Left renal cortex interstitium (tissue), 4 donors: ENCODE data around the gene ZDHHC12. TPM values are rescaled to one million over a fixed set of nuclear protein-coding genes. Genes with fewer than 3 reads are reported as not detected.

Experiments used
- DNase-seq, 4 donors: peaks; one replicate each; pipeline ENCODE4 v3.0.0-alpha.2; 2013; ENCODE audit warnings: low read depth in 4 of 4, low spot score in 2 of 4, missing footprints in 1 of 4
- polyA plus RNA-seq, 4 donors: library from polyadenylated mRNA; unstranded; fragments of 120-200 nt; gene quantifications; one replicate each; pipeline ENCODE4 v1.2.1, GENCODE V29; 2013; ENCODE audit not compliant: insufficient read length in 4 of 4

ZDHHC12 gene
- polyA plus RNA-seq, 4 donors: 15.6 to 26.2 (median 20.7) TPM

- DNase-seq: no peak
Observed at GRCh38 chr9:128731691-128732090, 7.8 kb upstream of the ZDHHC12 start.

GRCh38 chr9:128731093-128731492 is 7.2 kb upstream of the ZDHHC12 start:
- no peak for DNase-seq

- DNase-seq: no peak
Observed at GRCh38 chr9:128729766-128730517, 6.0 kb upstream of the ZDHHC12 start.

GRCh38 chr9:128729302-128729701 is 5.4 kb upstream of the ZDHHC12 start:
- no peak for DNase-seq

GRCh38 chr9:128728298-128728697 is 4.4 kb upstream of the ZDHHC12 start:
- DNase-seq: no peak

GRCh38 chr9:128727640-128728248 is 3.8 kb upstream of the ZDHHC12 start:
- DNase-seq: no peak

- no peak for DNase-seq
Observed at GRCh38 chr9:128724744-128725211, 851 bp upstream of the ZDHHC12 start.

- no peak for DNase-seq
Observed at GRCh38 chr9:128723352-128723865, 518 bp downstream of the ZDHHC12 start.

GRCh38 chr9:128722380-128723351 is 1.3 kb downstream of the ZDHHC12 start:
- DNase-seq: no peak

- no peak for DNase-seq
Observed at GRCh38 chr9:128721487-128722010, 2.4 kb downstream of the ZDHHC12 start.

GRCh38 chr9:128720841-128721486 is 3.0 kb downstream of the ZDHHC12 start:
- no peak for DNase-seq

GRCh38 chr9:128719919-128720605 is 3.9 kb downstream of the ZDHHC12 start:
- DNase-seq: no peak

GRCh38 chr9:128718475-128718874 is 5.5 kb downstream of the ZDHHC12 start:
- DNase-seq: no peak

GRCh38 chr9:128718047-128718446 is 5.9 kb downstream of the ZDHHC12 start:
- DNase-seq: no peak

GRCh38 chr9:128716581-128717254 is 7.2 kb downstream of the ZDHHC12 start:
- no peak for DNase-seq

GRCh38 chr9:128715436-128715750 is 8.5 kb downstream of the ZDHHC12 start:
- no peak for DNase-seq

- DNase-seq: no peak
Observed at GRCh38 chr9:128714586-128715435, 9.1 kb downstream of the ZDHHC12 start.

GRCh38 chr9:128713941-128714573 is 9.9 kb downstream of the ZDHHC12 start:
- no peak for DNase-seq
